Gastroesophageal sphincter (tissue), 4 donors: Measurements from ENCODE around the gene NSMCE1. TPM values are rescaled to one million over a fixed set of nuclear protein-coding genes. Genes with fewer than 3 reads are reported as not detected.

ENCODE experiments used
- ATAC-seq: fragments of 150-250 bp; one replicate; pipeline ENCODE4 v1.9.1; 2016; ENCODE audit warnings: mild to moderate bottlenecking, moderate library complexity
- H3K27ac ChIP-seq, 4 donors: fragments of 200-600 bp; sonication (generic) in 3 of 4; 1 replicate in 3 of 4; 2 replicates in 1 of 4; pipeline ENCODE4 v1.5.1; 2016 to 2019
- H3K27me3 ChIP-seq: fragments of 200-600 bp; sonication (generic); one replicate; pipeline ENCODE4 v1.5.1; 2019
- H3K36me3 ChIP-seq, 2 donors: fragments of 200-600 bp; sonication (generic); one replicate each; pipeline ENCODE4 v1.5.1; 2019; ENCODE audit warnings: control low read depth in 1 of 2
- H3K4me1 ChIP-seq, 3 donors: fragments of 200-600 bp; sonication (generic); 1 replicate in 2 of 3; 2 replicates in 1 of 3; pipeline ENCODE4 v1.5.1; 2016 to 2019; ENCODE audit warnings: control low read depth in 2 of 3
- H3K4me3 ChIP-seq, 2 donors: fragments of 200-600 bp; sonication (generic); one replicate each; pipeline ENCODE4 v1.5.1; 2019; ENCODE audit warnings: mild to moderate bottlenecking in 1 of 2, moderate library complexity in 1 of 2
- H3K9me3 ChIP-seq, 3 donors: fragments of 200-600 bp; sonication (generic); one replicate each; pipeline ENCODE4 v1.5.1; 2017 to 2019; ENCODE audit warnings: control low read depth in 2 of 3
- CTCF ChIP-seq, 4 experiments: fragments of 200-600 bp in 2 of 4; fragments of 450-650 bp in 2 of 4; sonication (generic) in 1 of 4; IDR thresholded peaks; one replicate each; pipeline ENCODE4 v1.5.1; 2017 to 2019; ENCODE audit warnings: antibody characterized with exemption in 4 of 4, mild to moderate bottlenecking in 2 of 4, moderate library complexity in 2 of 4
- EP300 ChIP-seq: sonication (generic); formaldehyde crosslinking; IDR thresholded peaks from one replicate; pipeline ENCODE4 v1.6.1; 2017; ENCODE audit warnings: antibody characterized with exemption, mild to moderate bottlenecking
- POLR2A ChIP-seq, 2 donors: fragments of 450-650 bp; IDR thresholded peaks; one replicate each; pipeline ENCODE4 v1.6.1; 2017; ENCODE audit warnings: antibody characterized with exemption in 2 of 2, mild to moderate bottlenecking in 2 of 2, moderate library complexity in 1 of 2
- POLR2AphosphoS5 ChIP-seq: sonication (generic); formaldehyde crosslinking; IDR thresholded peaks from one replicate; pipeline ENCODE4 v1.6.1; 2017; ENCODE audit warnings: antibody characterized with exemption
- WGBS, 2 donors: methylation state at CpG; one replicate each; pipeline ENCODE4 v1.1.5; 2018; ENCODE audit warnings: low coverage in 1 of 2; 5-methylcytosine and 5-hydroxymethylcytosine counted together
- total RNA-seq, 4 donors: library from RNA; depleted of rRNA; stranded (reverse); fragments of >200 nt; gene quantifications; one replicate each; pipeline ENCODE4 v1.1.0, GENCODE V29; 2016

The NSMCE1 gene
- total RNA-seq, 4 donors from 2014 or later = 48.4 to 66.0 (median 63.3) TPM

- H3K9me3 ChIP-seq = no peaks in the 10 kb centered on the region
- peak overlapping the region; percentile 76 to 97 for H3K4me3 ChIP-seq
- WGBS, 2 donors = 71 to 72% methylated on average over 5 to 10 of the region's 11 CpGs
- TF ChIP-seq CTCF (IDR thresholded peaks at IDR 0.05) (no peak), POLR2A (IDR thresholded peaks at IDR 0.05) (no peak), POLR2AphosphoS5 (no peak), EP300 (no peak)
- H3K27me3 ChIP-seq = no peaks in the 10 kb centered on the region
- ATAC-seq = no peak
- peaks cover 0 to 44% (median 25%) of the 10 kb centered on the region in 3 donors for H3K4me1 ChIP-seq
- peak overlapping the region; percentile 94 to 99 (median 96) for H3K27ac ChIP-seq
- H3K36me3 ChIP-seq = no peaks in the 10 kb centered on the region
Measured at GRCh38 chr16:27312580-27313421, 44.2 kb upstream of the NSMCE1 start.

- no peak for ATAC-seq
- H3K36me3 ChIP-seq = no peaks in the 10 kb centered on the region
- H3K4me1 ChIP-seq = peaks cover 0 to 35% (median 18%) of the 10 kb centered on the region in 3 donors
- 89 to 100% methylated on average over 2 to 3 of the region's 7 CpGs for WGBS, 2 donors
- no peaks in the 10 kb centered on the region for H3K27me3 ChIP-seq
- no peaks in the 10 kb centered on the region for H3K9me3 ChIP-seq
- H3K4me3 ChIP-seq = no peak overlapping the region
- H3K27ac ChIP-seq = no peak overlapping the region
- TF ChIP-seq CTCF (IDR thresholded peaks at IDR 0.05) (no peak), POLR2A (IDR thresholded peaks at IDR 0.05) (no peak), EP300 (no peak), POLR2AphosphoS5 (no peak)
Measured at GRCh38 chr16:27311897-27312303, 43.3 kb upstream of the NSMCE1 start.

GRCh38 chr16:27311448-27311830 lies 42.9 kb upstream of the NSMCE1 start:
- ATAC-seq = no peak
- no peak for TF ChIP-seq EP300
- Histone ChIP-seq H3K4me3 (no peak overlapping the region), H3K27ac (no peak overlapping the region), H3K4me1 (peaks cover 0 to 31% (median 14%) of the 10 kb centered on the region in 3 donors), H3K27me3 (no peaks in the 10 kb centered on the region), H3K9me3 (no peaks in the 10 kb centered on the region), H3K36me3 (no peaks in the 10 kb centered on the region)
- 69 to 82% methylated on average over 7 to 8 of the region's 8 CpGs for WGBS, 2 donors

- TF ChIP-seq CTCF (IDR thresholded peaks at IDR 0.05) (no peak), POLR2AphosphoS5 (no peak), EP300 (no peak), POLR2A (IDR thresholded peaks at IDR 0.05) (no peak)
- no peak overlapping the region for H3K4me3 ChIP-seq
- H3K36me3 ChIP-seq = no peaks in the 10 kb centered on the region
- no peaks in the 10 kb centered on the region for H3K9me3 ChIP-seq
- no peak for ATAC-seq
- 65 to 68% methylated on average over 3 to 15 of the region's 16 CpGs for whole genome bisulfite sequencing, 2 donors
- no peaks in the 10 kb centered on the region for H3K27me3 ChIP-seq
- H3K27ac ChIP-seq = no peak overlapping the region
- peaks cover 0 to 25% (median 8%) of the 10 kb centered on the region in 3 donors for H3K4me1 ChIP-seq
Measured at GRCh38 chr16:27310576-27311447, 42.2 kb upstream of the NSMCE1 start.

GRCh38 chr16:27308792-27309191 lies 40.2 kb upstream of the NSMCE1 start:
- no peak for ATAC-seq

More at GRCh38 chr16:27308792-27309191, 40.2 kb upstream of the NSMCE1 start:
- no peak overlapping the region for H3K4me3 ChIP-seq
- H3K36me3 ChIP-seq = no peaks in the 10 kb centered on the region
- 89 to 100% methylated on average over 1 of the region's 1 CpG for WGBS, 2 donors
- H3K27ac ChIP-seq = no peak overlapping the region
- H3K27me3 ChIP-seq = no peaks in the 10 kb centered on the region
- no peak for TF ChIP-seq EP300
- no peak for TF ChIP-seq POLR2AphosphoS5
- TF ChIP-seq POLR2A (IDR thresholded peaks at IDR 0.05) = no peak
- no peak for TF ChIP-seq CTCF (IDR thresholded peaks at IDR 0.05)
- peaks cover 0 to 18% (median 3%) of the 10 kb centered on the region in 3 donors for H3K4me1 ChIP-seq
- H3K9me3 ChIP-seq = no peaks in the 10 kb centered on the region
